ENCODE results near the gene TRPC3.
A peak's percentile ranks its signal among the peaks of the same experiment; 100 is the strongest.

The TRPC3 gene

GRCh38 chr4:121950212-121950679, 1.6 kb downstream of the TRPC3 start:
- peak; percentile 36 for DNase-seq (ENCODE audit: extremely low read depth, low read depth)
- TF ChIP-seq CTCF (IDR thresholded peaks at IDR 0.05; ENCODE audit: low read depth, low read length), result peak; percentile 82

GRCh38 chr4:121946644-121947043, 5.2 kb downstream of the TRPC3 start:
- TF ChIP-seq CTCF (IDR thresholded peaks at IDR 0.05; ENCODE audit: low read depth, low read length), result no peak
- no peak for DNase-seq (ENCODE audit: extremely low read depth, low read depth)

DNA sequence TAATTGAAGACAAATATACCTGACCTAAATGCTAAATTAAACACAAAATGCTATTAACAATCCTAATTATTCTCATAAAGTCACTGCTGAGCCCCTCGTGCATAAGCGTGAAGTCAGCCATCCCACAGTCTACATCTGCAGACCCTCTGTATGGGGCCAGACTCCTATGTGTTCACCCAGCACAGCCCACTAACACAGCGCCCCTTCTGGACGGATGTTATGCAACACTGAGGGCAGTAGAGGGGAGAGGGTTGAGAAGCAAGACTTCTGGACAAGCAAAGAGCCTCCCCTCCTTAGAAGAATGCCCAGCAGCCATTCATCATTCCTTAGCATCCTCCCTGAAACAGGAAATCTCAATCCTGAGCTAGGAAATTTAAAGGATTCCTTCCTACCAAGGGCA, 7.9 kb downstream of the TRPC3 start:
- no peak for DNase-seq (ENCODE audit: extremely low read depth, low read depth)
- TF ChIP-seq CTCF (IDR thresholded peaks at IDR 0.05; ENCODE audit: low read depth, low read length), result peak; percentile 14

DNA sequence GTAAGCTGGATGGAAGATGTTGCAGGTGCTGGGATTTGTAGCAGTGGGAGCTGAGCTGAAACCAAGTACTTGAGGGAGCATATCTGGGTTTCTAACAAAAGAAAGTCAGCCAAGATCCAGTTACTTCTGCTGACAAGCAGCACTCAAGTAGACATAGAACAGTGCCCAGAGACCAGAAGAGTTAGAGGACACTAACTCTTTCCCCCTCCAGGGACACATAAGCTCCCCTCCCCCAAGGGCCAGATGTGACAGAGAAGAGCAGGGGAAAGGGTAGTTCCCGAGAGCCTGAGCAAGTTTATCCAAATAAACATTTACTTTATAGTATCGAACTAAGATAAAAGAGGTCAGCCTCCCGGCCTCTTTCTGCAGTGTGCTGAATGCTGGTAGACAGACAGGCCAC, 12.2 kb downstream of the TRPC3 start:
- TF ChIP-seq CTCF (IDR thresholded peaks at IDR 0.05; ENCODE audit: low read depth, low read length), result no peak

DNA sequence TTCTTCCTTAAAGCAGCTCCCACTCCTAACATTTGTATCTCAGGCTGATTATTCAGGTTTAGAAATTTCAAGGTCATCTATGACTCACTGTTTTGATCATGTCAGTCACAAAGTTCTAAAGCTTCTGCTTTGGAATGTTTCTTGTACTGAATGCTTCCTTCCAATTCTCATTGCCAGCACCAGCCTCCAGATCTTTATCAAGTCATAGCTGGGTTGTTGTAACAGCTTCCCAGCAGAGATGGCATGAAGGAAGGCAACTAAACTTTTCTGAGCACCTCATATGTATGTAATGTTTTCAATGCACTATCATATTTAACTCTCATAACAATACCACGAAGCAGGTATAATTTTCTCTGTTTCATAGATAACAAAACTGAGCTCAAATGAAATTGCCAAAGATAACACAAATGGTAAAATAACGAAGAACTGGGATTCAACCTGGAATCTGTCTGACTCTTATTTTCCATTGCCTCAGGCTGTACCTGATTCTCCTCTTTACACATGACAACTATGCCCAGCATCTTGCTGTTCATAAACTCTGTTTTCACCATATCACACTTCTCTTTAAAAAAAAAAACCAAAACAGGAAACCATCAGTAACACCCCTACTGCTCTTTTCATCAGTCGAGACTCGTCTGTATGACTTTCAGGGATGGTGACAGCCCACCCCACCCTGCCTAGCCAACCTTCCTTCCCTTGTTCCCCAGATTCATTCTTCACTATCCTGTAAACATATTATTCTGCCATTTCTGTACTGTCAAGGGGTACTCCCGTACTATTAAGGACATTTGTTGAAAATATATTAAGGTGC, 13.4 kb downstream of the TRPC3 start:
- no peak for TF ChIP-seq CTCF (IDR thresholded peaks at IDR 0.05; ENCODE audit: low read depth, low read length)

More for the DNA sequence above, 12.2 kb downstream of the TRPC3 start:
- DNase-seq (ENCODE audit: extremely low read depth, low read depth), result no peak

GRCh38 chr4:121936101-121936500, 15.8 kb downstream of the TRPC3 start:
- no peak for DNase-seq (ENCODE audit: extremely low read depth, low read depth)
- no peak for TF ChIP-seq CTCF (IDR thresholded peaks at IDR 0.05; ENCODE audit: low read depth, low read length)

More for the DNA sequence above, 13.4 kb downstream of the TRPC3 start:
- no peak for DNase-seq (ENCODE audit: extremely low read depth, low read depth)

- TF ChIP-seq CTCF (IDR thresholded peaks at IDR 0.05; ENCODE audit: low read depth, low read length), result no peak
- no peak for DNase-seq (ENCODE audit: extremely low read depth, low read depth)
Observed at GRCh38 chr4:121934635-121935034, 17.2 kb downstream of the TRPC3 start.
